GM03348 (cell line): Measurements from ENCODE around the gene CDX1.
A peak's percentile ranks its signal among the peaks of the same experiment; 100 is the strongest.

Experiments
- DNase-seq: peaks from one replicate; pipeline ENCODE4 v3.0.0; 2012; ENCODE audit warnings: low spot score

Gene CDX1

DNA sequence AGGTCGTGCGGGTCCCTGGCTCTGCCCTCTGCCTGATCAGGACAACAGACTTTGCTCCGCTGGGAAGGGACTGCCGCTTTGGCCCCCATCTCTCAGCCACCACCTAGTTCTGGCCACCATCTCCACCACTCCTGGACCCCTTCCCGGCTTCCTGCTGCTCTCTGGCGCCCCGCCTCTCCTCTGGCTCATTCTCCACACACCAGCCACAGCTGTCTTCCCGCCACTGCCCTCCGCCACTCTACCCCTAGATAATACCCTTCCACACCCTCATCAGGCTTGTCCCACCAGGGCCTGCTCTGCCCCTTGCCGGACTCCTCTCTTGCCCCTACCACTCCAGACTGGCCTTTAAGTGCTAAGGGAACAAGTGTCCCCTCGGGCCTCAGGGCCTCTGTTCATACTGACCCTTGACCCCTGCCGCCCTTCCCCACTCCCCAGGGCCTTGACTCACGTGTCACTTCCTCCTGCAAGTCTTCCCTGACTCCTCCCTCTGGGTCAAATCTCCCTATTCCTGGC is 3.0 kb upstream of the CDX1 start:
- DNase-seq: peak; percentile 75

DNA sequence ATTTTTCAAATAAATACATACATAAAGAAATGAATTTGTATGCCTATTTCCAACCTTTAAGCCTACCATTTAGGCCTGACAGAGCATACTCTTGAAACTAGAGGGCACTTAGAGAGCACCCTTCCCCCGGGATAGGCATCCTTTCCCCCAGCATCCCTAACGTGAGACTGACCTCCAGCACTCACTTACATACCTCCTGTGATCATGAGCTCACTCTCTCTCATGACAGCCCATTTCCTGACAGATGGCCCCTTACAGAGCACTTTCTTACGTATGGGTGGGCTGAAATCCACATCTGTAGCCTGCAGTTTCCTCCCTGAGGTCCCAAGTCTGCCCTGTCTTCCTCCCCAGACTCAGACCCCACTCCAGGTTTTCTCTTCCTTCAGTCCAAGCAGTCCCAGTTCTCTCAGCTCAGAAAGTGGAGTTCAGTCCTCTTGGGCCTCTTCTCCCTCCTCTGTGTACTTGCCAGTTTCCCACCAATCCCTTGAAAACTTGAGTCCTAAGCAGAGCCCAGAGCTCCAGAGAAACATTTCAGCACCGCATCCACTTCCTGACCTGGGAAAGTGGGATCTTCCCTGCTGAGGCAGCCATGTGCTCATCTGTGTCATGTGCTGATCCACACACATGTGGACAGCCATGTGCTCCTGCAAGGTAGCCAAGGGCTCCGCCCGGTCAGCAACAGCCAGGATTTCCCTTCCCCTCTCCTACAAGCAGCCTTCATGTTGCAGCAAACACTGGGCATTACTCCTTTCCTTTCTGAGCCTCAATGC is 2.2 kb upstream of the CDX1 start:
- DNase-seq: no peak

DNA sequence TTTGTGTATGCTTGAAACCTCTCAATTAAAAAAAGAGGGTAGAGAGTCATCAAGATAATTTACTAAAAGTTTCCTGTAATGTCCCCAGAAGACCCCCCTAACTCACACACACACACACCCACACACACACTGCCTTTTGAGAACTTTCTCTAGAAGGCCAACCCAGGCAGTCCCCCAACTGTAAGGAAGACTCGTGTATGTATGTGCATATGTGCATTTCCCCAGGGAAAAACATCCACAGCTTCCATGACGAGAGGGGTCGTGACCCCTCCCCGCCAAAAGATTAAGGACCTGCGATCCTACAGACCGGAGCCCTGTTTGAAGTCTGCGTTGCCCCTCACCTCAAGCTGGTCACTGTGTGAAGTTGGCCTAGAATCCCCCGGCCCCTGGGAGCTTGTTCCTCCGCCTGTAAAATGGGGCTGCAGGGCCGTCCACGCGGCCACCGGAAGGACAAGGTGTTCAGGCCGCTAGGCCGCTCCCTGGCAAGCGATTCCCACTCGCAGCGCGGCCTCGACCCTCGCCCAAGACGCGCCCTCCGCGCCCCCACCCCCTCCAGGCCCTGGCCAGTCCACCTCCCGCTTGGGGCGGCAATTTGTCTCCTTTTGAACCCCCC is 435 bp upstream of the CDX1 start:
- DNase-seq: no peak

DNA sequence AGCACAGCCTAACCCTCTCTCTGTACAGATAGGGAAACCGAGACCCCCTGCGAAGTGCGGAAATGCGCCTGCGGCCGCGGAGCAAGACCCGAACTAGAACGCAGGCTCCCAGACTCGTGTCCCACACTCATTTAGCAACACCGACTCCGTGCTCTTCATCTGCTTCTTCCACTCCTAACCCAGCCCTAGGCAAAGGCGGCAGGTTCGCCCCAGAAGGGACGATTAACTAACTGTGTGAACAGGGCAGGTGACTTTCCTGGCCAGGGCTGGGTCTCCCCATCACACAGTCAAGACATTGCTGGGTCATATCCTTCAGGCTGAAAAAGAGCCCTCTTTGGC is 903 bp downstream of the CDX1 start:
- no peak for DNase-seq

DNA sequence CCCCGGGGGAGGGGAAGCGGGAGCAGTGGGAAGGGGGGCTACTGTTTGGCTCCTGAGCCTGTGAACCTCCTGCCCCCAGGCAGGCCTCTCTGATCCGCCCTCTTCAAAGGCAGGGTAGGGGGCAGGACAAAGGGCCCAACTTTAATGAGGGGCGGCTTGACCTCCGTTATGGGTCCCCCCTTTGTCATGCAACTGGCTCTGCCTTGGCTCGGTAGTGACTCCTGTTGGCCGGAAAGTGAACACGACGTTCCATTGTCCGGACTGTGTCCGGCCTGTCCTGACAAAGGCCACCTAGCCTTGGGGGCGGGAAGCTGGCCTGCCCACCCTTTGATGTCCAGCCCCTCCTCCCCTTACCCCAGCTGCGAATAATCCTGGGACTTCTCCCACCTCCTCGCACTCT is 1.3 kb downstream of the CDX1 start:
- no peak for DNase-seq

DNA sequence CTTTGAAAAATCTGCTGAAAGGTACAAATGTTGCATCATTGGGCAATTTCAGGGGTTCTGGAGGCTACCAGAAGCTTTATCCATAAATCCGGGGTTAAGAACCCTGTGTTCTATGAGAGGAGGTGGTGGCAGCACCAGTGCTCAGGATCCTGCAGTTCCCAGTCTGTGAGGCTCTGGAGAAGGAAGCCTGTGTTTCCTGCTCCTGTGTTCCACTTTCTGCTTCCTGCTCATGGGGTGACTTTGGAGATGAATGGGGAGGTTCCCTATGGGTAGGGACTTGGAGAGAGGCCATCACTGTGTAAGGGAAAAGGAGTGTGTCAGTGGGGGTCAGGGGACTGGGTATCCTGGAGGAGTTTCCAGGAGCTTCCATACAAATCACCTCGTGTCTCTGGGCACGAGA is 2.3 kb downstream of the CDX1 start:
- no peak for DNase-seq

DNA sequence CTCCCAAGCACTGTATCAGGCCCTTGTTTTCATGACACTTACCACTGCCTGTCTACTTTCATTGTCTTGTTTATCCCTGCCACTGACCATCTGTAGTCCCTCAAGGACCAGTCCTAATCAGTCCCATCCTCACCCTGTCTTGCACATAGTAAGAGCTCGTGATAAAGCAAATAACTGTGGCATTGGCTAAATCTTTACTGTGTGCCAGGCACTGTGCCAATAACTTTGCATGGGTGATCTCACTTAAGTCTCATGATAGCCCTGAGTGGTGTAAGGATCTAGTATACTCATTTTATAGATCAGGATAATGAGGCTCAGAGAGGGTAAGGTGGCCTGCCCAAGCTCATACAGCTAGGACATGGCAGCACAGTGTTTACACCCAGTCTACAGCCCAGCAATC is 5.6 kb downstream of the CDX1 start:
- no peak for DNase-seq

DNA sequence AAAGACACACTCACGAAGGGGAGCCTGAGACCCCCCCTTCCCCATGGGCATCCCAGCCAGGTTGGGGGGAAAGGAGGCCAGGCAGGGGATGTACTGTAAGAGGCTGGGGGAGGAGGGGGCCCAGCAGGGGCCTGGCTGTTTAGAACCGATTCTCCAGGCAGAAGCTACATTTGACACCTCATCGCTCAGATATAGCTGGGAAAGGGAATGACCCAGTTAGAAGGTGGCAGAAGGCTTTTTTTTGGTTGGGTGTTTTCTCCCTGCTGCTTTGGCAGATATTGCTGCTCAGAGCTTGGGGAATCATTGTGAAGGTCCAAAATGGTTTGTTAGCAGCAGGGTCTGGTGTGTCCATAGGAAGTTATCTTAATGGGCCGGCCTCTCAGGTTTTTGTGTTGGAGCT is 6.0 kb downstream of the CDX1 start:
- DNase-seq: no peak

DNA sequence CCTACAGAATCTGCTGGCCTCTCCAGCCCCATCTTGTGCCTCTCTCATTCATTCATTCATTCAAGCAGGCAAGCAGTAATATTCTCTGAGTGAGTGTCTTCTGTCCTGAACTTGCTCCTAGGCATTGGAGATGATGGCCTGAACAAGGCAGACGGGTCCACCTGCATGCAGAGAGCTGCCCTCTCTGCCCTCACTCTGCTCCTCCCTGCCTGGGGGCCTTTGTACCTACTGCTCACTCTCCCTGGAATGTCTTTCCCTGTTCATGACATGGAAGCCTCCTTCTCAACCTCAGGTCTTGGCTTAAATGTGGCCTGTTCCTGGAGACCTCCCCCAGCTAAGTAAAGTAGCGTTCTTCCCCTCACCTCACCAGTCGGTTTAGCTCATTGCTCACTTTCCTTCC is 6.6 kb downstream of the CDX1 start:
- DNase-seq: no peak

DNA sequence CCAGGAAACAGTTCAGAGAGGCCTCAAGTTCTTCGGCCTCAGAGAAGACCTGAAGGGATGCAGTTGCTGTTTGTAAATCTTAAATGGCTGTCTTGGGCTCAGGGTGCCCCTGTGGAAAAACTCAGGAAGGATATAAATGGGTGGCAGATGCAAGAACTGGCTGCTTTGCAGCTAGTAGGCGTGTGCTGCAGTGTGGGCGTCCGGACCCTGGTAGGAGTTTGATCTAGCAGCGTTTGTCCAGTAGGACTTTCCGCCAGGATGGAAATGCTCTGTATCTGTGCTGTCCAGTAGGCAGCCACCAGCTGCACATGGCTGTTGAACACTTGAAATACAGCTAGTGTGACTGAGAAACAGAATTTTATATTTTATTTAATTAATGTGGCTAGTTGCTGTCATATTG is 7.7 kb downstream of the CDX1 start:
- no peak for DNase-seq

DNA sequence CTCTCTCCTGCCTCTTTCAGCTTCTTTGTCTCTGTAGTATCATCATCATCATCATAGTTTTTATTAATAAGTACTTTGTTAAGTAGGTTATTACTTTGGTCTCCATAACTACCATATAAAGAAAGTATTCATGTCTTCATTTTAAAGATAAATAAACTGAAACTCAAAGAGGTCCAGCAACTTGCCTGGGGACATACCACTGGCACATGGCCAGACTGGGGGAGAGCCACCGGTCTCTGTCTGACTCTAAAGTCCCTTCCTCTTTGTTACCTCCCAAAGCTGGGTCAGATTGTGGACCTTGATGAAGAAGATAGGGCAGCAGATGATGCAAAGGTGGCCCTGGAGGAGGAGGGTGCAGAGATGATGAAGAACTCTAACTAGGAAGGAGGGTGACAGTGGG is 8.5 kb downstream of the CDX1 start:
- DNase-seq: no peak

DNA sequence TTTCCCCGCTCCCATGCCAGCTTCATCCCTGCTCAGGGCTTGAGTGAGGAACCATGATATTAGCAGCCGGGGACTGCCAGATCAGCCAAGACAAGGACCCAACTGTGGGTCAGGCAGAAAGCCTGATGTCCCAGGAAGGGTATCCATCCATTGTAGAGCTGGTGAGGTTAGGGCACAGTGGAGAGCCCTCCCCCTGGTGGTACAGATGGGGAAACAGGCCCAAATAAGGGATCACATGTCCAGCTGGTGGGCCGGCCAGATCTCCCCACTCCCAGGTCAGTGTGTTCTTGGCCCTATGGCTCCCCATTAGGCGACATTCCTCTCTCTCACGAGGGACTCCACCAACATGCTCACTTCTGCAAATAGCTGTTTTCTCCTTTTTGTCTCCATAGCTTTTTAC is 9.0 kb downstream of the CDX1 start:
- DNase-seq: peak; percentile 64

DNA sequence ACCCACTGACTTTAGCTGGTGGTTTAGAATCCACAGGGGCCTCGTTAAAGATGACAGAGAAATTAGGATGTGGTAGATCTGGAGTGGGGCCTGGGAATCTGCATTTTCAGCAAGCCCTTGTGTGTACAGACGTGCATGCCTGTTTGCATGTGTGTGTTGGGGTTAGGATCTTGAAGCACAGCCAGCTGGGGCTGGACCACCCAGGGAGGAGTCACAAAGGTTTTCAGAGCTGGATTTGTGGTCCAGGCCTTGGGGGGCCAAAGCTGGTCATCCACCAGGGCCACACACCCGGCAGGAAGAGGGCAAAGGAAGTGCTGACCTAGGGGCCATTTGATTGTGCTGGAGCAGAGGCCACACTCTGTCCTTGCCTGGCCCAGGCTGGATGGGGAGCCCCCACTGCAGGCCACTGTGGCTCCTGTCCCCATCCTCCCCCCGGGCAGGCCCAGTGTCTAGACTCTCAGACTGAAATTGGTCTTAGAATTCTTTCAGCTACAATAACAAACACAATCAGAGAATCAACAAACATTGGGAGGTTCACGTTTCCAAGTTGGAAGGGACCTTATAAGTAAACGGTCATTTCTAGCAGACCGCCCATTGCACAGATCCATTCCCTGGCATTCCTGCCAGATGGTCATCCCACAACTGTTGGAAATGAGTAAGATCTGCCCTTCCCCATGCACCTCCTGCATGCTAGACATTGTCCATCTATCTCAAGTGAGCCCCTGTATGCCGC is 10.3 kb downstream of the CDX1 start:
- no peak for DNase-seq

DNA sequence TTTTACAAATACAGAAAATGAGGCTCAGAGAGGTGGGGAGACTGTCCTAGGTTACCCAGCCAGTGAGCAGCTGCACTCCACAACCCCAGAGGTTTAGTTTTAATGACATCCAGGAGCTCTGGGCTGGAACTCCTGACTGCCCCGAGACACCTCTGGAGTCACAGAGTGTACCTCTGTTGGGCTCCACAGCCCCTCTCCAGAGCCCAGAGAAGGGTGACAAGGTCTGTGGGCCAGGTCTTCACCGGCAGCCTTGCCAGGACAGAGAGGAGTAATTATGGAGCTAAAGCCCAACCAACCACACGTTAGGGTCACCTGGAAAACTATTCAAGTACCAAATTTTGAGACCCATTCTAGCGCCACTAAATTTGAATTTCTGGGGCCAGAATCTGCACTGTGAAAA is 11.1 kb downstream of the CDX1 start:
- no peak for DNase-seq

DNA sequence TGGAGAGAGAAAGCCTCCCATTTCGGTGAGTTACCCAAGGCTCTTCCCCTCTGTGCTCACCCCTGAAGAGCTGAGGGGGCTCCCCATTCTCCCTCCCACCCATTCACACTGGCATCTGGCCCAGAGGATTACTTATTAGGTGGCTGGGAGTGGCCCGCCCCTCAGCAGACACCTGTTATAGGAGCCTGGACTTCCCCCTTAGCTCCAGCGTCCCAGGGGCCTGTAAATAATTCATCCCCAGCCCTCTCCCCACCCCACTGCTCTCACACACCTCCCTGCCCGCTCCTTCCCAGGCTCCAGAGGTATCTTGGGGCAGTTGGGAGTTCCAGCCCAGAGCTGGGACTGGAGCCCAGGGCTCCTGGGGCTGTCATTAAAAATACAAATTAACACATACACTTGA is 11.7 kb downstream of the CDX1 start:
- no peak for DNase-seq

DNA sequence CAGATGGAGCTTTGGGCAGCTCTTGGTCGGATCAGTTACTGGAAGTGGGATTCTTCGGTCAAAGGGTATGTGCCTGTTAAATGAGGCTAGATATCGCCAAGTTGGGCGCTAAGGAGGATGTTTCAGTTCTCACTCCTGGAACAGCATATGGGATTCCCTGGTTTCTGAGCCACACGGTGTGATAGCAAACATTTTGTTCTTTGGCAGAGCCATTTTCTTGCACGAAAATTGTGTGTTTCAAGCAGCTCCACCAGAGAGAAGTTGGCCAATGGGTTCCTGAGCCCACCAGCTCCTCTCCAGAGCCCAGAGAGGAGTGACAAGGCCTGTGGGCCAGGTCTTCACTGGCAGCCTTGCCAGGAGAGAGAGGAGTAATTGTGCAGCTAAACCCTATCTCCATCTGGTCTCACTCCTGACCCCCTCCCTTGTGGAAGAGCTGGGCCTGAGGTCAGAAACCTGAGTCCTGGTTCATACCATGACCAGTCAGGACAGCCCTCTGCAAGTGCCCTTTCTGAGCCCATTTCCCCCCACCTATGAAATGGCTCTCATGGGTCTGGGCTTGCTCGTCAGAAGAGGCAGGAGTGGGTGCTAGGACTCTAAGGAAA is 12.5 kb downstream of the CDX1 start:
- no peak for DNase-seq

DNA sequence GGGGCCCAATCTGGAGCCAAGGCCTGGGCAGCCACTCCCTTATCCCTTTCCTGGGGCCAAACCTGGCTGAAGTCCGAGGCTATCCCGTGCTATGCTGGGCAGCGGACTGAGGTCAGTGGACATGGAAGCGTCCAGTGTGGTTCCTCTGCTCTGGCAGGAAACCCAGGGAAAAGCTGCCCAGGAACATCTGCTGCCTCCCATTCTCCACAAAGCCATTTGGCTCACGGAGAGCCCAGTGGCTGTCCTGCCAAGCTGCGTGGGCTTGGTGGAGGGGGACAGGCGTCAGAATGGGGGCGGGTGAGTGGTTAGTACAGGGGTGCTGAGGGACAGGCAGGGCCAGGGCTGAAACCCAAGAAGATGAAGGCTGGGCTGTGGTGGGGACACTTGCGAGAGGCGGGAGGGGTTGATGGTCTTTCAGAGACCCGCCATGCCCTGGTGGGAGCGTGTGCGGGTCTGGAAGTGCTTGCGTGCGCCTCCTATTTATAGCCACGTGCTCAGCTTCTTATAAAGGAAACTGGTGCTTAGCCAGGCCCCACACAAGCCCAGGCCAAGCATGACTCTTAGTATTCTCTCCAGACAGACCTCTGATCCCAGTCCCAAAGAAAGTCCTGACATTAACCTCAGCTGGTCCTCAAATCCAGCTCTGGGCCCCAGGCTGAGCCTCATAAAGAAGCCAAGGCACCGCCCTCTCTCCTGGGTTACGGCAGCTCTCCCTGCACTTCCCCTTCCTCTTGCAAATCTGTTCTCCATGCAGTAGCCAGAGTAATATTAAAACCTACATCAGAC is 13.9 kb downstream of the CDX1 start:
- DNase-seq: peak; percentile 61

DNA sequence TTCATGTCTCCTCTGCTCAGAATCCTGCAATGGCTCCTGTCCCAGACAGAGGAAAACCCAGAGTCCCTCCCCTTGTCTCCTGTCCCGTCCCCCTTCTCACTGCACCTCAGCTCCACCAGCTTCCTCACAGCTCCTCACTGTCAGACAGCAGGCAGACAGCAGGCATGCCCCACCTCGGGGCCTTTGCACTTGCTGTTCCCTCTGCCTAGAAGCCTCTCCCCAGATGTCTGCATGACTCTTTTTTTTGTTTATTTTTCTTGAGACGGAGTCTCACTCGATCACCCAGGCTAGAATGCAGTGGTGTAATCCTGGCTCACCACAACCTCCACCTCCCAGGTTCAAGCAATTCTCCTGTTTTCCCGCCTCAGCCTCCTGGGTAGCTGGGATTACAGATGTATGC is 14.4 kb downstream of the CDX1 start:
- no peak for DNase-seq

DNA sequence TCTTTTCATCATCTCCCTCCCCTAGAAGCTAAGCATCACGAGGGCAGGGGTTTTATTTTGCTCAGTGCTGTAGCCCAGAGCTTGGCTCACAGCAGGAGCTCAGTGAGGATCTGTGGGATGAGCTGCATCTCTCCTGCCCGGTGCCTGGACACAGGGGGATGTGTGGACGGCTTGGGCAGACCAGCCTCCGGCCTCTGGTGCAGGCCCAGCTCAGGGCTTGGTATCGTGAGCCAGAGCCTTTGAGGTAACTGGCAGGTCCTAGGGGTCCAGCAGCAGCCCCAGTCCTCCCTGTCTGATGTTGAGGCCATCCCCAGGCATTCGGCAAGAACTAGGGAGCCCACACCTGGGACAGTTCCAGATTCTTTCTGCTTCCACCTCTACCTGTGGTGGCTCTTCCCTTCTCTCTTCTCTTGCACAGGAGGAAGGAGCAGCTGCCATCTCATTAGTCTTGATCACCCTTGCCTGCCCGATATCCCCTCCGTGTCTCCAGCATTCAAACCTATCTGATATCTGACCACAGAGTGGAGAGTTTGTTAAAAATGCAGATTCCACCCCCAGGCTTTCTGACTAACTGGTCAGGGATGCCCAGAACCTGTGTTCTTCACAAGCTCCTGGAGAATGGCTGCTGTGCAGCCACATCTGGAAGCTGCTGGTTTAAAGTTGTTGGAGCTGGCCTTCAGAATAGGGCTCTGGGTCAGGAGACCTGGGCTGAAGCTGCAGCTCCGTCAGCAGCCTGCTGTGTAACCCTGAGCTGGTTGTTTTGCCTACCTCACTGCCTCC is 15.4 kb downstream of the CDX1 start:
- DNase-seq: no peak

DNA sequence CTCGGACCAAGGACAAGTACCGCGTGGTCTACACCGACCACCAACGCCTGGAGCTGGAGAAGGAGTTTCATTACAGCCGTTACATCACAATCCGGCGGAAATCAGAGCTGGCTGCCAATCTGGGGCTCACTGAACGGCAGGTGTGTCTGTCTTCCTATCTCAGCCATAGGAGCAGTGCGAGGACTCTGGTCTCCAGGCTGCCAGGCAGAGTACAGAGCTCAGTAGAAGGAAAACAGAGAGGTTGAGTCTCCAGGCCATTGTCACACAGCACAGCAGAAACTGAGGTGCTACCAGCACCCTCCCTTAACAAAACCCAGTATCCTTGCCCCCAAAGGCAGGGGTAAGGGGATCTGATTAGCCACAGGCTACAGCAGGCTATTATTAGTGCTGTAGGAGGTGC is 16.2 kb downstream of the CDX1 start:
- DNase-seq: no peak

DNA sequence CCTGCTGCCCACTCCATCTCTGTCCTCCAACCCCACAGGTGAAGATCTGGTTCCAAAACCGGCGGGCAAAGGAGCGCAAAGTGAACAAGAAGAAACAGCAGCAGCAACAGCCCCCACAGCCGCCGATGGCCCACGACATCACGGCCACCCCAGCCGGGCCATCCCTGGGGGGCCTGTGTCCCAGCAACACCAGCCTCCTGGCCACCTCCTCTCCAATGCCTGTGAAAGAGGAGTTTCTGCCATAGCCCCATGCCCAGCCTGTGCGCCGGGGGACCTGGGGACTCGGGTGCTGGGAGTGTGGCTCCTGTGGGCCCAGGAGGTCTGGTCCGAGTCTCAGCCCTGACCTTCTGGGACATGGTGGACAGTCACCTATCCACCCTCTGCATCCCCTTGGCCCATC is 16.9 kb downstream of the CDX1 start:
- no peak for DNase-seq
